ENCODE results near the gene MYCBP. TPM values are rescaled to one million over a fixed set of nuclear protein-coding genes. Genes with fewer than 3 reads are reported as not detected.
"Not testable (repeated sequence)": the region's sequence is repeated elsewhere in the genome, so short reads cannot be mapped to it uniquely, and the experiment has no call there.

MYCBP gene
- total and polyA plus RNA-seq, 2 experiments from 2014 or later: 14.7 to 33.9 TPM

DNA sequence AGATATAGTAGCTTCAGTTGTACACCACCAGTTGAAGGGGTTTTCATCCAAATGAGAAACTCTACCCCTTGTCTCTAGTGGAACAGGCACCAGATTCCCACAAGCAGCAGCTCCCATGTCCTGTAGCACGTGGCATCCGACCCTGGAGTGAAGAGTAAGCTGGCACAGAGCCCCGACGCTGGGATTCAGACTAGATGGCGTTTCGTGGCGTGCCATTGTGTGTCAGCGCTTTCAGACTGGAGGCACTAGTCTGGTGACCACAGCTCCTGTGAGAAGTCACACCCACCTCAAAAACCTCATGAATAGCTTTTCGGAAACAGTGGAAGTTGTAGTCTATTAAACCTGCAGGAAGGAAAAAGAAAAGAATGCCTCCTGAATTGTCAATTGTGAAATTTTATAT, 33.8 kb downstream of the MYCBP start:
- H2AFZ ChIP-seq: no peak overlapping the region
- H3K79me2 ChIP-seq: peaks cover 8% of the 10 kb centered on the region
- H3K9me3 ChIP-seq (ENCODE audit: low read depth): no peaks in the 10 kb centered on the region
- H3K4me1 ChIP-seq (ENCODE audit: insufficient read depth): no peaks in the 10 kb centered on the region
- H3K27me3 ChIP-seq: no peaks in the 10 kb centered on the region
- no peak overlapping the region for H3K4me2 ChIP-seq
- H3K27ac ChIP-seq: no peak overlapping the region
- 92% methylated on average over 9 of the region's 9 CpGs for WGBS (ENCODE audit: low lambda C conversion rate, missing lambda C conversion rate)
- no peak for TF ChIP-seq EZH2phosphoT487 (IDR thresholded peaks at IDR 0.05; ENCODE audit: low read depth, severe bottlenecking, unreplicated experiment)
- no peak for TF ChIP-seq CTCF (IDR thresholded peaks at IDR 0.05; ENCODE audit: poor library complexity)
- no peak for TF ChIP-seq EZH2 (IDR thresholded peaks at IDR 0.05; ENCODE audit: borderline replicate concordance)
- no peak overlapping the region for H3K4me3 ChIP-seq
- no peaks in the 10 kb centered on the region for H3K9me2 ChIP-seq (replicated peaks; ENCODE audit: insufficient read depth)
- DNase-seq (ENCODE audit: low spot score): no peak
- H4K20me1 ChIP-seq (ENCODE audit: insufficient read depth, poor library complexity, severe bottlenecking): peaks cover 19% of the 10 kb centered on the region
- no peaks in the 10 kb centered on the region for H3K36me3 ChIP-seq (replicated peaks; ENCODE audit: insufficient read depth, low read depth)

- H4K20me1 ChIP-seq (ENCODE audit: insufficient read depth, poor library complexity, severe bottlenecking); H3K27me3 ChIP-seq; H3K9me3 ChIP-seq (ENCODE audit: low read depth); H2AFZ ChIP-seq; H3K9me2 ChIP-seq (replicated peaks; ENCODE audit: insufficient read depth); H3K4me3 ChIP-seq; H3K27ac ChIP-seq; H3K79me2 ChIP-seq; H3K36me3 ChIP-seq (replicated peaks; ENCODE audit: insufficient read depth, low read depth); DNase-seq (ENCODE audit: low spot score); H3K4me2 ChIP-seq; H3K4me1 ChIP-seq (ENCODE audit: insufficient read depth): not testable (repeated sequence)
- WGBS (ENCODE audit: low lambda C conversion rate, missing lambda C conversion rate): 93% methylated on average over 10 of the region's 10 CpGs
These were observed 36.8 kb downstream of the MYCBP start for GRCh38 chr1:38836316-38836715.

DNA sequence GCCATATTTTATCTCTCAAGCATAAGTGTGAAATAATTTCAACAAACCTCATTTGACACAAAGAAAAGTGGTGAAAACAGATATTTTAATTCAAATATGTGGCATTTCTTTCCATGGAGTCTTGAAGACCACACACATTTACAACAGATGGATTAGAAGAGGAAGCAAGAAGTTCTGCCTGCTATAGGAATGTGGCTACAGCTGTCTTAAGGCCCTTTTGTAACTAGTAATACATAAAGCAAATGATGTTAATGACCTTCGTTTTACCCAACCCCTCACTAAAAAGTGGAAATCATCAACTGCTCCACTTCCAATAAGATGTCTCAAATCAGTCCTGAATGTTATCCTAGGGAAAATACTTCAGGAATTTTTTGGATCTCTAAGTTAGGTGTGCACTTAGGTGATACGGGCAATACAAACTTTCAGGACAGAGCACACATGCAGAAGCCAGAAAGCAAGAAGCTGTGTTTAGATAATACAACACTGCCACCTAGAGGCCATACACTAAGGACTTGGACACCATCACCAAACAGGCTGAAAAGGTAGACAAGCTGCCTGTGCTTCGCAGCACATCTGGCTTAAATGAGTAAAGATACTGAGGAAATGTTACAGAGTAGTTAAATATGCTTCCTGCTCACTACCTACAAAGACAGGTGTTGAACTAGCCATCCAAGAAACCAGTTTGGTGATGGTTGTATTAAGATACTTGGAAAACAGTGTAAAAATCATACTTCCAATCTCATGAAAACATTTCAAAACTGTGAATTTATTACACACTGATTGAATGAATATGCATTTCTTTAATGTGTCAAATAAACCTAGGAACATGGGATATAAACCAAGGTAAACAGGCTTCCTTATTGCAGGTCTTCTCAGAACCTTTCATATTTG, 38.0 kb downstream of the MYCBP start:
- DNase-seq (ENCODE audit: low spot score): peak; percentile 90
- Histone ChIP-seq H3K9me3 (ENCODE audit: low read depth) (no peaks in the 10 kb centered on the region), H4K20me1 (ENCODE audit: insufficient read depth, poor library complexity, severe bottlenecking) (no peaks in the 10 kb centered on the region), H3K4me2 (no peak overlapping the region), H3K27ac (no peak overlapping the region), H3K4me3 (no peak overlapping the region), H3K27me3 (peaks cover 4% of the 10 kb centered on the region), H3K36me3 (replicated peaks; ENCODE audit: insufficient read depth, low read depth) (no peaks in the 10 kb centered on the region), H3K4me1 (ENCODE audit: insufficient read depth) (no peaks in the 10 kb centered on the region), H3K9me2 (replicated peaks; ENCODE audit: insufficient read depth) (no peaks in the 10 kb centered on the region), H3K79me2 (no peaks in the 10 kb centered on the region), H2AFZ (no peak overlapping the region)
- TF ChIP-seq EZH2 (IDR thresholded peaks at IDR 0.05; ENCODE audit: borderline replicate concordance): no peak
- TF ChIP-seq CTCF (IDR thresholded peaks at IDR 0.05; ENCODE audit: poor library complexity): peak; percentile 88
- TF ChIP-seq EZH2phosphoT487 (IDR thresholded peaks at IDR 0.05; ENCODE audit: low read depth, severe bottlenecking, unreplicated experiment): no peak
- 43% methylated on average over 3 of the region's 3 CpGs for WGBS (ENCODE audit: low lambda C conversion rate, missing lambda C conversion rate)

DNA sequence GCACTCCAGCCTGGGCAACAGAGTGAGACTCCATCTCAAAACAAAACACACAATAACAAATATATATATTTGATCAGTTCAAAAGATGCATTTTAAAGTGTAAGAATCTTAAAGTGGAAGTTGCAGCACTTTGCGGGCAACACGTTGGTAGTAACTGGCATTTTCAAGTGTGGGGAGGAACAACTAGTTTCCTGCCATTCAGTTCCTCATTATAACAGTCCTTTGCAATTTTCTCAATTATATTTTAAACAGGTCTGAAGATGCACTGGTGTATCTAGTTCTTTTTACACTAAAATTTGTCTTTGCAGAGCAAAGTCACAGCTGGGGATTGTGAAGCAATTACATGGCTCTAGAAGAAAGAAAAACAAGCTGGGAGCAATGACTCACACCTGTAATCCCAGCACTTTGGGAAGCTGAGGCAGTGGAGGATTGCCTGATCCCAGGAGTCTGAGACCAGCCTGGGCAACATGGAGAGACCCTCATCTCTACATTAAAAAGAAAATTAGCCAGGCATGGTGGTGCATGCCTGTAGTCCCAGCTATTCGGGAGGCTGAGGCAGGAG, 38.8 kb downstream of the MYCBP start:
- H3K9me2 ChIP-seq (replicated peaks; ENCODE audit: insufficient read depth): no peaks in the 10 kb centered on the region
- H3K27me3 ChIP-seq: peaks cover 5% of the 10 kb centered on the region
- H3K4me3 ChIP-seq: no peak overlapping the region
- H3K9me3 ChIP-seq (ENCODE audit: low read depth): no peaks in the 10 kb centered on the region
- no peak overlapping the region for H3K4me2 ChIP-seq
- WGBS (ENCODE audit: low lambda C conversion rate, missing lambda C conversion rate): 89% methylated on average over 3 of the region's 3 CpGs
- no peaks in the 10 kb centered on the region for H3K36me3 ChIP-seq (replicated peaks; ENCODE audit: insufficient read depth, low read depth)
- DNase-seq (ENCODE audit: low spot score): no peak
- H3K79me2 ChIP-seq: no peaks in the 10 kb centered on the region
- H4K20me1 ChIP-seq (ENCODE audit: insufficient read depth, poor library complexity, severe bottlenecking): no peaks in the 10 kb centered on the region
- H3K27ac ChIP-seq: no peak overlapping the region
- no peak for TF ChIP-seq EZH2 (IDR thresholded peaks at IDR 0.05; ENCODE audit: borderline replicate concordance)
- TF ChIP-seq EZH2phosphoT487 (IDR thresholded peaks at IDR 0.05; ENCODE audit: low read depth, severe bottlenecking, unreplicated experiment): no peak
- no peak for TF ChIP-seq CTCF (IDR thresholded peaks at IDR 0.05; ENCODE audit: poor library complexity)
- H3K4me1 ChIP-seq (ENCODE audit: insufficient read depth): no peaks in the 10 kb centered on the region
- no peak overlapping the region for H2AFZ ChIP-seq

Data from hepatocyte (in vitro differentiated cells).